HG02678 (cell line): Measurements from ENCODE around the gene ELMOD1.

Experiments
- ATAC-seq: cut with Tn5 transposase; IDR thresholded peaks from one replicate; pipeline ENCODE4 v1.9.1; 2021; ENCODE audit warnings: mild to moderate bottlenecking, moderate library complexity; ENCODE audit not compliant: unreplicated experiment

The ELMOD1 gene

GRCh38 chr11:107713009-107713408, 122.1 kb downstream of the ELMOD1 start:
- ATAC-seq, result no peak
